ENCODE measurements around the gene INPP5B. TPM values are rescaled to one million over a fixed set of nuclear protein-coding genes. Genes with fewer than 3 reads are reported as not detected.
A peak's percentile ranks its signal among the peaks of the same experiment; 100 is the strongest.

The INPP5B gene
- total RNA-seq, 1 experiment from 2014 or later, result 12.1 TPM

- no TSS peak for BruUV-seq (replicated peaks)
- TF ChIP-seq EZH2phosphoT487 (IDR thresholded peaks at IDR 0.05; ENCODE audit: borderline replicate concordance, low read length) (no peak), EZH2 (IDR thresholded peaks at IDR 0.05; ENCODE audit: low read length, unreplicated experiment) (no peak), CTCF (conservative IDR thresholded peaks at IDR 0.05; ENCODE audit: low read depth, low read length) (peak; percentile 89)
- no peak overlapping the region for H2AFZ ChIP-seq (ENCODE audit: low read length)
Measured at GRCh38 chr1:37811027-37811655, 135.7 kb downstream of the INPP5B start.

More at GRCh38 chr1:37811027-37811655, 135.7 kb downstream of the INPP5B start:
- Histone ChIP-seq H3K9me2 (replicated peaks; ENCODE audit: low read length) (no peaks in the 10 kb centered on the region), H3K9ac (ENCODE audit: low read length) (no peak overlapping the region), H3K4me2 (ENCODE audit: low read length) (peak overlapping the region; percentile 34), H3K4me3 (ENCODE audit: low read length) (no peak overlapping the region), H3K27me3 (ENCODE audit: low read length) (no peaks in the 10 kb centered on the region), H3K9me3 (ENCODE audit: low read length) (no peaks in the 10 kb centered on the region), H3F3A (ENCODE audit: low read length, unreplicated experiment) (no peaks in the 10 kb centered on the region), H3K79me2 (ENCODE audit: low read length) (peaks cover 28% of the 10 kb centered on the region), H3K36me3 (ENCODE audit: low read depth, low read length) (peaks cover 10% of the 10 kb centered on the region; the same call in 1 of the 2 replicates), H3K27ac (ENCODE audit: low read length) (peak overlapping the region; percentile 47), H4K20me1 (ENCODE audit: low read length) (peaks cover 9% of the 10 kb centered on the region), H3K4me1 (ENCODE audit: insufficient read depth, low read length) (peaks cover 27% of the 10 kb centered on the region)
- ChIA-PET POLR2A (ENCODE audit: unreplicated experiment) (no interaction called here), CTCF (no interaction called here)
- intact Hi-C loops (cut with micrococcal nuclease), result loop anchor here (1.0 kb wide), 1 partner anchor 48 kb away; the partner anchor contains the start of gene MTF1
- DNase-seq, result peak; percentile 83
- peak; percentile 8; the same call in 1 of the 2 replicates for ATAC-seq

Other genes with a start within 250 kb of the INPP5B start
- gene EPHA10, start 181.9 kb downstream of the INPP5B start, total RNA-seq (2014; rRNA removed), result 1.8 and 3.5 TPM in 2 replicates
- 47.6 and 54.1 TPM in 2 replicates for gene MANEAL, start 153.2 kb downstream of the INPP5B start, total RNA-seq (2014; rRNA removed)
- 70.1 and 72.5 TPM in 2 replicates for gene C1orf122, start 139.3 kb downstream of the INPP5B start, total RNA-seq (2014; rRNA removed)
- gene YRDC, start 138.8 kb downstream of the INPP5B start, total RNA-seq (2014; rRNA removed), result 41.8 and 51.9 TPM in 2 replicates
- gene MTF1, start 87.5 kb downstream of the INPP5B start, total RNA-seq (2014; rRNA removed), result 5.4 and 10.7 TPM in 2 replicates
- gene SF3A3, start 43.0 kb upstream of the INPP5B start, total RNA-seq (2014; rRNA removed), result 103 and 142 TPM in 2 replicates
- 3.6 and 6.3 TPM in 2 replicates for gene FHL3, start 58.5 kb upstream of the INPP5B start, total RNA-seq (2014; rRNA removed)
- 33.8 and 48.1 TPM in 2 replicates for gene UTP11, start 65.7 kb upstream of the INPP5B start, total RNA-seq (2014; rRNA removed)
- gene POU3F1, start 99.7 kb upstream of the INPP5B start, total RNA-seq (2014; rRNA removed), result not detected in 2 replicates

All from PC-3 (cell line).